Measurements from ENCODE around the gene ZNF408. TPM values are rescaled to one million over a fixed set of nuclear protein-coding genes. Genes with fewer than 3 reads are reported as not detected.
A peak's percentile ranks its signal among the peaks of the same experiment; 100 is the strongest.

The ZNF408 gene
- total RNA-seq, 1 experiment from 2014 or later: 14.4 TPM

Small RNAs within 50 kb of the gene (microRNA-seq; reads per million reads assigned to microRNA genes)
- 16.5 reads per million, percentile 39 among the genes with 10 or more reads in this experiment for gene MIR5582 (ENCODE audit: borderline number of aligned reads)

Other genes with a start within 250 kb of the ZNF408 start
- 22.7 TPM for gene AMBRA1, start 107.0 kb upstream of the ZNF408 start, total RNA-seq (2021; ENCODE audit: unreplicated experiment)
- 1.9 TPM for gene HARBI1, start 83.8 kb upstream of the ZNF408 start, total RNA-seq (2021; ENCODE audit: unreplicated experiment)
- 69.2 TPM for gene ATG13, start 83.5 kb upstream of the ZNF408 start, total RNA-seq (2021; ENCODE audit: unreplicated experiment)
- 36.9 TPM for gene ARHGAP1, start 412 bp upstream of the ZNF408 start, total RNA-seq (2021; ENCODE audit: unreplicated experiment)
- gene F2, start 18.2 kb downstream of the ZNF408 start, total RNA-seq (2021; ENCODE audit: unreplicated experiment): 0.47 TPM
- 166 TPM for gene CKAP5, start 145.2 kb downstream of the ZNF408 start, total RNA-seq (2021; ENCODE audit: unreplicated experiment)
- 7.4 TPM for gene LRP4, start 217.5 kb downstream of the ZNF408 start, total RNA-seq (2021; ENCODE audit: unreplicated experiment)
- gene CSTPP1, start 235.7 kb downstream of the ZNF408 start, total RNA-seq (2021; ENCODE audit: unreplicated experiment): 24.7 TPM

Data from HCT116 (cell line).